ENCODE data around the gene CEP112.

The CEP112 gene

DNA sequence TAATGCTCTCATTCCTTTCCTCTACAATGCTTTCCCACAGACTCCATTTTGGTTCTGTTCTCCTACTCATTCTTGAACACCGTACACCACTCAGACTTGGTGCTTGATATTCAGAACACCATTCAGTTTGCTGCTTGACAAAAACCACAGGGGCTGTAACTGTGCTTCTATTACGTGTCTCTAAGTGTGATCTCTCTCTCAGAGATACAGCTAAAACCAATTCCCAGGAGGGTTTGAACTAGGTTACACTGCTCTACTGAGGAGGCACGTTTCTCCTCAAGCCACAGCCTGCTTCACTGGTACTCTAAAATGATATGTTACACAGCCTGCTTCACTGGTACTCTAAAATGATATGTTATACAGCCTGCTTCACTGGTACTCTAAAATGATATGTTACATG lies 175.7 kb downstream of the CEP112 start:
- TF ChIP-seq, protein P1, sequence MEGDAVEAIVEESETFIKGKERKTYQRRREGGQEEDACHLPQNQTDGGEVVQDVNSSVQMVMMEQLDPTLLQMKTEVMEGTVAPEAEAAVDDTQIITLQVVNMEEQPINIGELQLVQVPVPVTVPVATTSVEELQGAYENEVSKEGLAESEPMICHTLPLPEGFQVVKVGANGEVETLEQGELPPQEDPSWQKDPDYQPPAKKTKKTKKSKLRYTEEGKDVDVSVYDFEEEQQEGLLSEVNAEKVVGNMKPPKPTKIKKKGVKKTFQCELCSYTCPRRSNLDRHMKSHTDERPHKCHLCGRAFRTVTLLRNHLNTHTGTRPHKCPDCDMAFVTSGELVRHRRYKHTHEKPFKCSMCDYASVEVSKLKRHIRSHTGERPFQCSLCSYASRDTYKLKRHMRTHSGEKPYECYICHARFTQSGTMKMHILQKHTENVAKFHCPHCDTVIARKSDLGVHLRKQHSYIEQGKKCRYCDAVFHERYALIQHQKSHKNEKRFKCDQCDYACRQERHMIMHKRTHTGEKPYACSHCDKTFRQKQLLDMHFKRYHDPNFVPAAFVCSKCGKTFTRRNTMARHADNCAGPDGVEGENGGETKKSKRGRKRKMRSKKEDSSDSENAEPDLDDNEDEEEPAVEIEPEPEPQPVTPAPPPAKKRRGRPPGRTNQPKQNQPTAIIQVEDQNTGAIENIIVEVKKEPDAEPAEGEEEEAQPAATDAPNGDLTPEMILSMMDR (IDR thresholded peaks at IDR 0.05; ENCODE audit: low read depth, low read length, missing control alignments) = no peak
- in situ Hi-C loops (cut with HindIII; ENCODE audit: low sequenced_read_pairs) = no loop called here
- no peak overlapping the region for H3K4me3 ChIP-seq (ENCODE audit: low read depth, low read length)
- DNase-seq (ENCODE audit: low read depth) = no peak

DNA sequence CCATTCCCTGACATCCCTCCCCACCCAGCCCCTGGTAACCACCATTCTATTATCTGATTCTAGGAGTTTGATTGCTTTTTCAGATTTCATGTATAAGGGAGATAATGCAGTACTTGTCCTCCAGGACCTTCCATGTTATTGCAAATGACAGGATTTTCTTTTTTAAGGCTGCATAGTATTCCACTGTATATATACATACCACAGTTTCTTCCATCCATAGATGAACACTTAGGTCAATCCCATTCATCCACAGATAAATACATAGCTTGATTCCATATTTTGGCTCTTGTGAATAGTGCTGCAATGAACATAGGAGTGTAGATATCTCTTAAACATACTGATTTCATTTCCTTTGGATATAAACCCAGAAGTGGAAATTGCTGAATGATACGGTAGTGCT lies 183.3 kb downstream of the CEP112 start:
- in situ Hi-C loops (cut with HindIII; ENCODE audit: low sequenced_read_pairs) = no loop called here
- H3K4me3 ChIP-seq (ENCODE audit: low read depth, low read length) = no peak overlapping the region
- TF ChIP-seq, protein P1 (IDR thresholded peaks at IDR 0.05; ENCODE audit: low read depth, low read length, missing control alignments) = no peak
- DNase-seq (ENCODE audit: low read depth) = no peak

DNA sequence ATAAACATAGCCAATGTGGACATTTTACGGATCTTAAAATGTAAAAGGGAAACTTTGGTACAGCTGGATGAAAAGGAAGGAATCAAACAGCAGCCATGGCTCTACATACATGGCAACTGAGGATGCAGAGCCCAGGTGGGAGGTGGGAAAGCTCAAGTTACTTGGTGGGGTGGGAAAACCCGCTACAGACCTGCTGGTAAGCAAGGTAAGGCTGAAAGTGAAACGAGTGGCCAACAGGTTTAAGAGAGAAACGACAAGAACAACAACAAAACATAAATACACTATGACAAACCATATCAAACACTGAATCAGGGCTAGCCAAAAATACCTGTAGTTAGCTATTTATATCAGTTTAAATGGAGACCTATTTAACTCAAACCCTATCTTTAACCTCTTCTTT lies 185.3 kb downstream of the CEP112 start:
- TF ChIP-seq, protein P1 (IDR thresholded peaks at IDR 0.05; ENCODE audit: low read depth, low read length, missing control alignments) = no peak
- in situ Hi-C loops (cut with HindIII; ENCODE audit: low sequenced_read_pairs) = no loop called here
- H3K4me3 ChIP-seq (ENCODE audit: low read depth, low read length) = no peak overlapping the region
- DNase-seq (ENCODE audit: low read depth) = no peak

DNA sequence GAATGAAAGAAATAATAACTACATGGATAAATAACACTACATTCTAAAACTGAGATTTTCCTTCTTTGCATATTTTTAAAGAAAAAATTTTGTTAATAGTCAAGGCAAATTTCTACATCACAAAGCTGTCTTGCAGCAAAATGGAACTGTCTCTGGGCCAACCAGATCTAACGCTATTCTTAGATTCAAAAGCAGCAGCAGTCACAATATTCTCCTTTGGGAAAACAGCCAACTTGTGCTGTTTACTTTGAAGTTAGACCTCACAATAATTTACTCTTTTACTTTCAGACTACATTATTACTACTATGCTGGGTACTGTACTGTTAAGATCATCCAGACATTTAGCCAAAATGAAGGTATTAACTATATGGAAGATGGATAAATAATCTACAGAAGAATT lies 189.1 kb downstream of the CEP112 start:
- in situ Hi-C loops (cut with HindIII; ENCODE audit: low sequenced_read_pairs) = no loop called here
- no peak overlapping the region for H3K4me3 ChIP-seq (ENCODE audit: low read depth, low read length)
- TF ChIP-seq, protein P1 (IDR thresholded peaks at IDR 0.05; ENCODE audit: low read depth, low read length, missing control alignments) = no peak
- DNase-seq (ENCODE audit: low read depth) = no peak

DNA sequence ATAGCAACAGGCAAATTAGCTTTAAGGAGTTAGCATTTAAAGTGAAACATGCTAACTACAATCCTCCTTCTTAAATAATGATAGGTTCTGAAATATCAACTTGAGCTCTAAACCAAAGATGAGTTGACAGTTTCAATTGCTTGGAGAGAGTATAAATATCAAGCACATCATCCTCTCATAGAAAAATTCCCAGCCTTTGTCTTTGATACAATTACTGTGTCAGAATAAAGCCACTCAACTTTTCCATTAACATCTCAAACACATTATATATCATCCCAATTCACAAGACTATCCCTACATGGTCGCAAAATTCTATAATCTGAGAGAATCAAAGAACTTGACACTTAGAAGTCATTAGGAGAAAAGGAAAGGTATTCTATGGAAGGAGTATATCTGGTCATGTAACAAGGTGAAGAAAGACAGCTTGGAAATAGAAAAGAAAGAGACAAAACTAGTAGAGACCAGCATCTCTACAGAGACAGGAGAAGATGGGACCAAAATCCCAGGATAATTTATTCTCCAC lies 189.8 kb downstream of the CEP112 start:
- no peak for DNase-seq (ENCODE audit: low read depth)
- TF ChIP-seq, protein P1 (IDR thresholded peaks at IDR 0.05; ENCODE audit: low read depth, low read length, missing control alignments) = no peak
- in situ Hi-C loops (cut with HindIII; ENCODE audit: low sequenced_read_pairs) = no loop called here
- no peak overlapping the region for H3K4me3 ChIP-seq (ENCODE audit: low read depth, low read length)

DNA sequence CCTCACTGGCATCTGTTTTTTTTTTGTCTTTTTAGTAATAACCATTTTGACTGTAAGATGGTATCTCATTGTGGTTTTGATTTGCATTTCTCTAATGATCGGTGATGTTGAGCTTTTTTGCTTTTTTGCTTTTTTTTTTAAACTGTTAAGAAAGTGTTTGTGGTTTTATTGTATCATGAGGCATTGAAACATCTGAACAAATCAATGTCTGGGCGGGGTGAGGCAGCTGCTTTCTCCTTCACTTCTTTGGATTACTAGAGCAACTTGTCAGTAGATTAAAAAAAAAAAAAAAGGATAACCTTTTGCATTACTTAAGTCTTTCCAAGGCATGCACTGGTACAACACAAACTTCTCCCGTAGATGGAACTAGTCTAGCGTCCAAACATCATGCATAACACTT lies 191.7 kb downstream of the CEP112 start:
- TF ChIP-seq, protein P1 (IDR thresholded peaks at IDR 0.05; ENCODE audit: low read depth, low read length, missing control alignments) = no peak
- H3K4me3 ChIP-seq (ENCODE audit: low read depth, low read length) = no peak overlapping the region
- in situ Hi-C loops (cut with HindIII; ENCODE audit: low sequenced_read_pairs) = no loop called here

DNA sequence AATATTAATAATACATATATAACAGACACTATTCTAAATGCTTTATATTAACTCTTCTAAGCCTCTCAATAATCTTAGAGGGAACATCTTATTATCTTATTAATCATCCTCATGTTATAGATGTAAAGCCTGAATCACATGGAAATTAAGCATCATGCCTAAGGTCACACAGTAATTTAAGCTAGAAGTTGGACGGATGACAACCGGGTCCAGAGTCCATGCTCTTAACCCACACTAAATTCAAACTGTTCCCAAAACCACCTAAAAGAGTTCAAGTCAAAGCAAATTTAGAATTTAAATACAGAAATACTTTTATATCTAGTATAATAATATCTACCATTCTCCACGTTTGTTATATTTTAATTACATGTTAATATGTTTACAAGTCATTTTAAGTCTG lies 193.3 kb downstream of the CEP112 start:
- H3K4me3 ChIP-seq (ENCODE audit: low read depth, low read length) = no peak overlapping the region
- TF ChIP-seq, protein P1 (IDR thresholded peaks at IDR 0.05; ENCODE audit: low read depth, low read length, missing control alignments) = no peak
- in situ Hi-C loops (cut with HindIII; ENCODE audit: low sequenced_read_pairs) = no loop called here
- no peak for DNase-seq (ENCODE audit: low read depth)

More for the DNA sequence above, 191.7 kb downstream of the CEP112 start:
- DNase-seq (ENCODE audit: low read depth) = no peak

Data from astrocyte of the cerebellum (primary cell).